Astrocyte of the cerebellum (primary cell): Measurements from ENCODE around the gene JMJD8.
A peak's percentile ranks its signal among the peaks of the same experiment; 100 is the strongest.

Experiments used
- DNase-seq: peaks from one replicate; pipeline ENCODE4 v3.0.0-alpha.2; 2011; ENCODE audit warnings: low read depth
- H3K4me3 ChIP-seq: 2 replicates; pipeline ENCODE4 v1.5.1; 2011; ENCODE audit warnings: mild to moderate bottlenecking, low read depth, low read length, moderate library complexity
- in situ Hi-C: cut with HindIII; loops from 2 replicates; pipeline ENCODE4 v1.10.0; 2017; ENCODE audit warnings: low sequenced_read_pairs
- TF ChIP-seq, protein P1 (sequence below): IDR thresholded peaks from 2 replicates; pipeline ENCODE4 v1.5.1; 2012; ENCODE audit warnings: low read length, low read depth, moderate library complexity, mild to moderate bottlenecking; ENCODE audit errors: missing control alignments

Gene JMJD8, protein sequence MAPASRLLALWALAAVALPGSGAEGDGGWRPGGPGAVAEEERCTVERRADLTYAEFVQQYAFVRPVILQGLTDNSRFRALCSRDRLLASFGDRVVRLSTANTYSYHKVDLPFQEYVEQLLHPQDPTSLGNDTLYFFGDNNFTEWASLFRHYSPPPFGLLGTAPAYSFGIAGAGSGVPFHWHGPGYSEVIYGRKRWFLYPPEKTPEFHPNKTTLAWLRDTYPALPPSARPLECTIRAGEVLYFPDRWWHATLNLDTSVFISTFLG

DNA sequence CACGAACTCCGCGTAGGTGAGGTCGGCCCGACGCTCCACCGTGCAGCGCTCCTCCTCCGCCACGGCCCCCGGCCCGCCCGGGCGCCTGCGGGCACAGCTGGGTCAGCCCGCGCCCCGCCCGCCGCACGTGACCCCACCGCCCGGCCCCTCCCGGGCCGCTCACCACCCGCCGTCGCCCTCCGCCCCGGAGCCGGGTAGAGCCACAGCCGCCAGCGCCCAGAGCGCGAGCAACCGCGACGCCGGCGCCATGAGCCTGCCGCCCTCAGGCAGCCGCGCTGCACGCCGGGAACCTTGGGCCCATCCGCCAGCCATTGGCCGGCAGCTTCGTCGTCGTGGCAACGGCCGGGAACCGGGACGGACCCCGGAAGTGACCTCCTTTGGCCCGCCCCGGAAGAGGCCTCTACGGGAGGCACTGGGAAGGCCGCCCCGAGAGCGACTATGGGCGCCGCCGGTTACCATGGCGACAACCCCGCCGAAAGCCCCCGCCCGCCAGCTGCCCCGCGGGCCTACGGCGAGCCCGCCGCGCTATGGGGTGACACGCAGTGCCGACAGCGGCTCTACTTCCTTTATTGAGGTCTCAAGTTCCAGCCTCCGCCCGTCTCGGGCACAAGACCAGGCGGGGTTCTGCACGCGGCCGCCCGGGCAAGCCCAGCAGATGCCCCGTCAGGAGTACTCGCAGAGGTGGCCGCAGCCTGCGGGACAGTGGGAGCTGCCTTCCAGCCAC, at the start of gene JMJD8:
TSS of gene JMJD8 (minus strand) at position 264 of the 724 bp plus-strand sequence. CDS start at position 249, 15 bp downstream.
- TF ChIP-seq, protein P1, sequence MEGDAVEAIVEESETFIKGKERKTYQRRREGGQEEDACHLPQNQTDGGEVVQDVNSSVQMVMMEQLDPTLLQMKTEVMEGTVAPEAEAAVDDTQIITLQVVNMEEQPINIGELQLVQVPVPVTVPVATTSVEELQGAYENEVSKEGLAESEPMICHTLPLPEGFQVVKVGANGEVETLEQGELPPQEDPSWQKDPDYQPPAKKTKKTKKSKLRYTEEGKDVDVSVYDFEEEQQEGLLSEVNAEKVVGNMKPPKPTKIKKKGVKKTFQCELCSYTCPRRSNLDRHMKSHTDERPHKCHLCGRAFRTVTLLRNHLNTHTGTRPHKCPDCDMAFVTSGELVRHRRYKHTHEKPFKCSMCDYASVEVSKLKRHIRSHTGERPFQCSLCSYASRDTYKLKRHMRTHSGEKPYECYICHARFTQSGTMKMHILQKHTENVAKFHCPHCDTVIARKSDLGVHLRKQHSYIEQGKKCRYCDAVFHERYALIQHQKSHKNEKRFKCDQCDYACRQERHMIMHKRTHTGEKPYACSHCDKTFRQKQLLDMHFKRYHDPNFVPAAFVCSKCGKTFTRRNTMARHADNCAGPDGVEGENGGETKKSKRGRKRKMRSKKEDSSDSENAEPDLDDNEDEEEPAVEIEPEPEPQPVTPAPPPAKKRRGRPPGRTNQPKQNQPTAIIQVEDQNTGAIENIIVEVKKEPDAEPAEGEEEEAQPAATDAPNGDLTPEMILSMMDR, result no peak
- DNase-seq, result peak; percentile 78
- in situ Hi-C loops, result no loop called here
- H3K4me3 ChIP-seq, result peak within 1 kb of the TSS; percentile 55

GRCh38 chr16:733382-734207, 49.5 kb upstream of the JMJD8 start:
- in situ Hi-C loops, result no loop called here
- H3K4me3 ChIP-seq, result no peak overlapping the region
- TF ChIP-seq, protein P1, result no peak
- no peak for DNase-seq

- no peak for DNase-seq
- H3K4me3 ChIP-seq, result no peak overlapping the region
- TF ChIP-seq, protein P1, result no peak
- in situ Hi-C loops, result no loop called here
These were observed 48.8 kb upstream of the JMJD8 start for GRCh38 chr16:732936-733335.

- TF ChIP-seq, protein P1, result no peak
- in situ Hi-C loops, result no loop called here
- DNase-seq, result no peak
- H3K4me3 ChIP-seq, result no peak overlapping the region
These were observed 48.2 kb upstream of the JMJD8 start for GRCh38 chr16:732332-732731.

DNA sequence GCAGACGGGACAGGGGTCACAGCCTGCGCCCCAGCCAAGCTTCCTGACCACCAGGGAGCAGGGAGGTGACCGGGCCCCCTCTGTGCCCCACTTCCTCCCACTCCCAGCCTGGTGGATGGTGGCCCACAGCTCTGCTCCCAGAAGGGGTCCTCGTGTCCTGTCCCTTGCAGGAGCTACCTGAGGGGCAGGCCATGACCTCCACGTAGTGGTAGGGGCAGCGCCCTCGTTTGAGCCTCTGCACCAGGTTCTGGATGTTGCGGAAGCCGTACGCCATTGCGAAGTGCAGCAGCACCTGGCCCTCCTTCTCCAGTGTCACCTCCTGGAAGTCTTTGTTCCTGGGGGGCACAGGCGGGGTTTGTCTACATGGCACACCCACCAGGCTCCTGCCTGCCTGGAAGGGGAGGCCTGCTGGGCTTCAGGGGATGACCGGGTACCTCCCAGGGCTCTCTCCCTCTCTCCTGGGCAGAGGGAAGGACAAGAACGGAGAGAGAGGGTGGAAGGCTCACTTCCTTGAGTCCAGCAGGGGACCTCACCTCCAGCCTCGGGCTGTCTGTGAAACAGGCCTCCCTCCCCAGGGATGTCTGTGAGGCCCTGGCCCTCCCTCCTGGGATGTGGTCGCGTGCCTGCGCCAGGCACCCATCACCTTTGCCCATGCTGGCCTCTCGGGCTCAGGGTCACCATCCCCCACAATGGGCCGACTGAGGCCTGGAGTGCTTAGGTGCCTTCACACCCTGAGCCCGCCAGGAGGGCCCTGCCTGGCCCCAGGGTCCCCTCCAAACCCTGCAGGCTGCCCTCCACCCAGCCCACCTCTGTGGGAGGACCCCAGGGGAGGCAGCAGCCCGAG, 46.8 kb upstream of the JMJD8 start:
- in situ Hi-C loops, result no loop called here
- TF ChIP-seq, protein P1, result no peak
- H3K4me3 ChIP-seq, result no peak overlapping the region
- no peak for DNase-seq
